HG02870 (cell line): ENCODE data around the gene MICU2.
A peak's percentile ranks its signal among the peaks of the same experiment; 100 is the strongest.

Source experiments
- ATAC-seq: cut with Tn5 transposase; IDR thresholded peaks from one replicate; pipeline ENCODE4 v1.9.1; 2021; ENCODE audit warnings: mild to moderate bottlenecking, moderate library complexity; ENCODE audit not compliant: unreplicated experiment

The MICU2 gene, protein sequence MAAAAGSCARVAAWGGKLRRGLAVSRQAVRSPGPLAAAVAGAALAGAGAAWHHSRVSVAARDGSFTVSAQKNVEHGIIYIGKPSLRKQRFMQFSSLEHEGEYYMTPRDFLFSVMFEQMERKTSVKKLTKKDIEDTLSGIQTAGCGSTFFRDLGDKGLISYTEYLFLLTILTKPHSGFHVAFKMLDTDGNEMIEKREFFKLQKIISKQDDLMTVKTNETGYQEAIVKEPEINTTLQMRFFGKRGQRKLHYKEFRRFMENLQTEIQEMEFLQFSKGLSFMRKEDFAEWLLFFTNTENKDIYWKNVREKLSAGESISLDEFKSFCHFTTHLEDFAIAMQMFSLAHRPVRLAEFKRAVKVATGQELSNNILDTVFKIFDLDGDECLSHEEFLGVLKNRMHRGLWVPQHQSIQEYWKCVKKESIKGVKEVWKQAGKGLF

DNA sequence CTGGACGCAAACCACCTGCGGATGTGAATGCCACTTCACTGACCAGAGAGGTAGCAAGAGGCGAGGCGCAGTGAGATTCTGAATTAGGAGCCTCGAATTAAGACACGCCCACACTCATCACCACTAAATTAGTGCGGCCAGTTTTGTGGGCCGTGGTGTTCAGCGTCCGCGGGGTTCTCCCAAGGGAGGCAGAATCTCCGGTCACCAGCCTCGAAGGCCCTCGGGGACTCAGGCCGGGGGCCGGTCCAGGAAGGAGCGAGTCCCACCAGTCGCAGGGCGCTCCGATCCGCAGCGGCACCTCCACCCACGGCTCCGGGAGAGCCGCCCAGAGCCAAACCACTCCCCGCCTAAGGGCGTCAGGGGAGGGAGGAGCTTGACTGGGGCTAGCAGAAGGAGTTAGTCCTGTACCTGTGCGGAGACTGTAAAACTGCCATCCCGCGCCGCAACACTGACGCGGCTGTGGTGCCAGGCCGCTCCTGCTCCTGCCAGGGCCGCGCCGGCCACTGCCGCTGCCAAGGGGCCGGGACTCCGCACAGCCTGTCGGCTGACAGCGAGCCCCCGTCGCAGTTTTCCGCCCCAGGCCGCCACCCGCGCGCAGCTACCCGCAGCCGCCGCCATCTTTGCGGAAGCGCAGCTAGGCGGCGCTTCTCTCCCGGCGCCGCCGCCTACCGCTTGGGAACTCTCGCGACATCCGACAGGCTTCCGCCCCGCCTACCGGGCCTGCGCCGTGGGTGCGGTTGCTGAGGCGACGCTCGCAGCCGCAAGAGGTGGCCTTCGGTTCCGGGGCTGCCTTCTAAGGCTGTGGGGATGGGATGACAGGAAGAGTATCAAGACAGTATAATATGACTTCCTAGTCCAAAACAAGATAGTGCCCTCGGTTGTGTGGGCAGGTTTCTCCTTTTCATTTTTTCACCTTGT is at the start of gene MICU2:
TSS of gene MICU2 (minus strand) at position 640 of the 918 bp plus-strand sequence. CDS start at position 618, 22 bp downstream.
- peak; percentile 94 for ATAC-seq

DNA sequence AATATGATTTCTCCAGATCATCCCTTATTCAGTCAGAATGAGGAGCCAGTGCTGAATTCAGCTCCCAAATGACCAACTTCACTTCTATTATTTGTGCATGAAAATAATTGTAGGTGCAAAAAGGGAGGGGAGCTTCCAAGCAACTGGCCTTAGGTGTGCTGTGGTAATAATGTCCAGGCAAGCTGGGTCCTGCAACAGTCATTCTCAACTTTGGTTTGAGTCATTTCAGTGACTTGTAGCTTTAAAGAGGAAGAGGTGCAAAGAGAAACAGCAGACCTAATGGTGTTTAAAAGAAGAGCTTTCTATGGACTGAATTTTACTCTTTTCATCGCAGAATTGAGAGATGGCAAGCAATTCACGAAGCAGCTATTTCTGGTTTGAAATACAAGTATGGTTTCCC is 37.7 kb upstream of the MICU2 start:
- ATAC-seq, result peak; percentile 69

DNA sequence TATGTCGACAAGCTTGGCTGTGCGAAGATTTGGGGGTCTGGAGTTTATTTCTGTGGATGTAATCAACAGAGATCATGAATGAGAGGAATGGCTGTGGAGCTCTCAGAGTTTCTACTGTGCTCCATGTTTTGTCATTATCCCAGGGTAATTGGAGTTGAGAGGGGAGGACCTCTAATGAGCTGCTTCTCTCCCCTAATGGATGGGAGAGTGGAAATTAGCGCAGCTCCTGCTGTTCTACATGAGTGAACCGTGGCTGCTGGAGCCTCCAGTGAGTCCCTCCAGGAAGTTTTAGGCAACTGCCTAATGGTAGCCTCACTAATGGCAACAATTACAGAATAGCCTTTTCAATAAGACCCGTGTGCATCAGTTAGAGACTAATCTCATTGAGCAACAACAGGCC is 35.6 kb upstream of the MICU2 start:
- ATAC-seq, result no peak

DNA sequence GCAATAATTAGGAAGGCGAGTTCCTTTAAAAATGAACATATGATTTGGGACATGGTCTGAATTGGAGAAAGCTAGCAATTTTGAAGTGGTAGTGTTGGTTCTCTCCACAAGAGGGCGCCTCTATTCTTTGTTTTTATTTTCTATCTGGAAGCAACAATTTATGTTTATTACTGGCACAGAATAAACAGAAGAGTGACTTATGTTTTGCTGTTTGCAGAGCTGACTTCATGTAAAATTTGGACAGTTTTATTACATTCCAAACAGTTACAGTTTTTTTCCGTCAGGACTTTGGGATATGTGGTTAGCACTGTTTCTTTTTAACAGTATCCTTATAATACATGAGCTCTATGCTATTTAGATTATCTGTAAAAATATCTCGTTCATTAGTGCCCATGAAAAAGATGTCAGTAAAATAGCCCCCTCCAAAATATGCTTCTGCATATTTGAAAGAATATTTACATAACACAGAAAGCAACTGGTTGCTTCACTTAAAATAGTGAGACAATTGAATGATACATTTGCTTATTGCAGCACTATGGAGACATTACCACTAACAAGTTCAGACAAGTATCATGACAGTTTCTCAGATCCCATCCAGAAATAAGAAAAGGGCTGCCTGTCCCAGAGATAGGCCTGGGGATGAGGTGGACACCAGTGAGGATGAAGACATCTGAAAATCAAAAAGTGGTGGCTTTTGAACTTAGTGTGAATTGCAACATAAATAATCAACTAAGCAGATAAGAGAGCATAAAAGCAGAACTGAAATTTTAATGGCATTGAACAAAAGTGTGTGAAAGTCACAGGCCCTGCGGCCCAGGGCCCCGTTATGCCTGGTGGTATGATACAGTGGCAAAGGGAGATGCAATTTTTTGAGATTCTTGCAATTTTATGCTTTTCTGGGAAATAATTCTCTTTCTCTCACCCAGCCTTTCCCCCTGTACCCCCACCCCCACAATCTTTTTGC is 34.6 kb upstream of the MICU2 start:
- no peak for ATAC-seq

DNA sequence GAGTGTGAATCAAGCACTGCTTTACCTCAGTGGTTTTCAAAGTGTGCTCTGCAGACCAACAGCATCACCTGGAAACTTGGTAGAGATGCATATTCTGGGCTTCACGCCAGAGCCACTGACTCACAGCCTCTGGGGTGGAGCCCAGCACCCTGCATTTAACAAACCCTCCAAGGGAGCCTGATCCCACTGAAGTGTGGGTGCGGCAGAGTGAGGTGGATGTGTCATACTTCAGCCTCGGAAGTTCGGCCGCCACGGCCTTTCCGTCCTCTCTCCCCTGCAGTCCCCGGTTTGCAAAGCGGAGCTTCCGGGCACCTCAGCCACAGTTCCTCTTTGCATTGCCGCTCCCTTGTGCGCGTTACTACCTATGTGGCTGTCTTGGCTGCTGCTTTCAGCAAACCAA is 33.3 kb upstream of the MICU2 start:
- ATAC-seq, result no peak

DNA sequence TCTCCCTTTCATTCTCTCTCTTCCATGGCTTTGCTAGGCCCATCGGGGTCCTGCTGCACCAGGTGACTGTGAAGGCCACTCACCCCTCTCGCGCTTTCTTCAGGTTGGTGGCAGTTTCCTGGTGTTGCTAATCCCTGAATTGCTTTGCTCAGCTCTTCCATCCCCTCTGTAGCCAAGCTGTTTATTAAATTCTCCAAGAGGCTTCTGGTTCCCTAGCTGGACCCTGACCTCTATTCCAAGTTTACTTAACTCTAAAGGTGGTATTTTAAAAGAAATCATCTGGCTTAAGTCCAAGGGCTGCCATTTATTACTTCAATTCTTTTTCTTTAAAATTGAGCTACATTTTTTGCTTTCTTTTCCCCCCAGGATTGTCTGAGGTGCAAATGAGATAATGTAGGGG is 32.7 kb upstream of the MICU2 start:
- no peak for ATAC-seq

DNA sequence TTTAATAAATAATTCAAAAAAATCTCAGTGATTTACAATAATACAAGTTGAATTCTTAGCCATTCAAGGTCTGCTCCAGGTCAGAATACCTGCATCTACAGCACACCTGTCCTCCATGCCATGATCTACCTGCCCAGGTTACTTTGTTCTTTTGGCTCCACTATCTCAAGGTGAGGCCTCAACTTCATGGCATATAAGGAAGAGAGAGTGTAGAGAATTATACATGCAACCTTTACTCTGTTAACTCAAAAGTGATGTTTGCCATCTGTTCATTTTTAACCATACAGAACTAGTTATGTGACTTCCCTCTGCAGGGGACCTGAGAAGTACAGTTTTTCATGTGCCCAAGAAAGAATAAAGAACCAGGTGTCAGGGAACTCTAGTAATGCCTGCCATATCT is 28.2 kb upstream of the MICU2 start:
- ATAC-seq, result no peak

DNA sequence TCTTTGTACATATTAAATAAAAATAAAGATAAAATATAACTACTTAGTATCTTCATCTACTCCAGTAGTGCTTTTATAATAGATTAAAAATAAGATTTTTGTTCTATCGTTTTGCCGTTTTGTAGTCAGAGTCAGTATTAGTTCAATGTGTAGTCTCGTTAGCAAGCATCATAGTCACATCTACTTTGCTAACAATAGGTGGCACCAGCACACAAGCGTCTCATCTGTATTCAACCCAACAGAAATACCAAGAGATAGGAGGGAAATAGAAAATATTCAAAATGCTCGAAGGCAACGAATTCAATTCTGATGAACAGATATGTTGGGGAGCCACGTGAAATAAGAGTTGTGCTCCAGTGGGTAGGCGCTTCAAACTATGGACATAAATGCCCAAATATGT is 21.4 kb upstream of the MICU2 start:
- no peak for ATAC-seq

DNA sequence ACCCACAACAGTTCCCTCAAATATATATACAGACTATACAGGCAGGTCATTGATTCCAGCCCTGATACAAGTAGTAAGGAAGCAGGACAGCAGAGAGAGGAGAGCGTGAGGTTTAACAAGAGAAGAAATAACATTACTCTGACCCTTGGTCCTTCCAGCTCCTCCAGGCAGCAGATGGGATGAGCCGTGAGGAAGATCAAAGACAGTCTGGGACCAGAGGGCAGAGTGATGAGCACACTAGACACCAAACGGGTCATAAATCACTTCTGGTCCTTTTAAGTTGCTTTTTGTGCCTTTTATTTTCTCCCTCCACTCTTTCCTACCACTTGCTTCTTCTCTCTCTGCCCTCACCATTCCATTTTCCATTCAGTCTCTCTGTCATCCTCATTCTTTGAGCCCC is 16.9 kb upstream of the MICU2 start:
- no peak for ATAC-seq

DNA sequence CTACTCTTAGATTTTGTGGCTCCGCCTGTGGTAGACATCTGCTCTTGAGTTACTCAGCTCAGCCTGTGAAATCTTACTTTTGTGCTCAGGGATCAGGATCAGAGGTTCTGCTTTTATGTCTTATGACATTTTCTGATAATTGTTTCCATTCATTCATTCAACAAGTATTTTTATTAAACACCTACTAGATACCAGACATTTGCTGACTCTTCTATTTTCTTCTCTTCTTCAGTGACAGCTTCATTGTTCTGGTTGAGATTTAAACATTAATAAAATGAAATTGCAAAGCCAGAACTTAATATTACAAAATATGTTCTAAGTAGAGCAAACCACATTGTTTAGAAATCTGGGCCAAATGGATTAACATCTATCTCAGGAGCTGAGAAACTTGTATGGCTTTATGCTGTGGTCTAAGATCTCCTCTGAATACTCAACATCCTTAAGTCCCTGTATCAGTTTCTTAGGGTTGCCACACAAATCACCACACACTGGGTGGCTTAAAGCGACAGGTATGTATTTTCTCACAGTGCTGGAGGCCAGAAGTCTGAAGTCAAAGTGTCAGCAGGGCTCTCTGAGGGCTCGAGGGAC is 15.8 kb upstream of the MICU2 start:
- no peak for ATAC-seq

DNA sequence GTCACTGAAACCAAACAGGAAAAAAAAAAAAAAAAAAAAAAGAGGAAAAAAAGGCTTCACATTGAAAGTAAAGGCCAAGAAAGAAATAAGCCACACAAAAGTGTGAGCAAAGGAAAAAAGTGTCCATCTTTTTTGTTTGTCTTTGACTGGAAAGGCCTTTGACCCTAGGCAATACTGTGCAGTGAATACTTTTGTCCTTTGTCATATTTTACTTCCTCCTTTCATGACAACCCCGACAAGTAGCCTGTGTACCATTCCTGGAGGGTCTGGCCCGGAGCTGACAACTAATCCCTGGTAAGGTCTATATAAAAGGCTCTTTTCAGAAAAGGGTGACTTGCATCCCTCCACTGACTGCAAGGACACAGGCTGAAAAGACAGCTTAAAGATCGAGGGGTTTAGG is 12.9 kb upstream of the MICU2 start:
- ATAC-seq, result no peak

DNA sequence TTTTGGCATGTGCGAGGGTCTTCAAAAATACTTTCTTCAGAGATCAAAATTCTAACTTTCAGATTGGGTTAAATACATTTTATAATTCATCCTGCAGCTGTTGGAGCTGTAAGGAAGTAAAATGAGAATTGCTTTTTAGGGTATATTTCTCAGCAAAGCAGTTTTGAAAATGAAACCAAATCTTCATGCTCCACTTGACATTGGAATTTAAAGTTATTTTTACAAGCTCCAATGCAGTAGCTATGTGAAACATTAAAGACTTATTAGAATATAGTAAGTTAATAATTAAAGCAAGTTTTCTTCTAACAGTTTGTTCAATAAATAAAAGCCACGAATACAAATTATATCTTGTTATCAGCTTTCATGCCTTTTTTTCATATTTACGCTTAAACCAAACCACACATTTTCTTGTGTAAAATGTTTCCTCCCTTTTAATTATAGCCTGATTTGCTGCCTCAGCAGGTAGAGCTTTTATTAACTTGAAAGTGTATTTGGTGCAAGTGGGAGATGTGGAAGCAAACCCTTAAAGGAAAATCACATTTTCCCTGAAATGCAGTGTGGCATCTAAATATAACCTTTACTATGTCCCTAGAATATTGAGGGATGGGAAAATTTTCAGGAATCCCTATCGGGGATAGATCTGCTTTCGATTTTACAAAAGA is 12.4 kb upstream of the MICU2 start:
- no peak for ATAC-seq

DNA sequence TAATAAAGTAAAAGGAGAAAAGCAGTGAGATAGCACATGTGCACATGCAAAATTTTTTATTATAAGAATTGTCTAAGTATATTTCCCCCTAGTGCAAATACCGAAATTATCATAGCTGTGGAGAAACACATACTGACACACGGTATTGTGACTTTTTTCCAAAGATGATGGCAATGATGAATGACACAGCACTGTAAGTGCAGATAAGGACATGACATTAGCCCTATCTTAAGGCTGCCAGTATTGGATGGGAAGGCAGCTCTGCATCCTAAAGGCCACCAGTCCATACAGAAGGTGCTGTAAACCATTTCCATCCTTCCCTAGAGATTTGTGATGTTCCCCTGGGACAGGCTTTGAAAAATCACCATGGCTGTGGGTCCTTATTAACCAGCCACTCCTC is 11.5 kb upstream of the MICU2 start:
- ATAC-seq, result no peak

DNA sequence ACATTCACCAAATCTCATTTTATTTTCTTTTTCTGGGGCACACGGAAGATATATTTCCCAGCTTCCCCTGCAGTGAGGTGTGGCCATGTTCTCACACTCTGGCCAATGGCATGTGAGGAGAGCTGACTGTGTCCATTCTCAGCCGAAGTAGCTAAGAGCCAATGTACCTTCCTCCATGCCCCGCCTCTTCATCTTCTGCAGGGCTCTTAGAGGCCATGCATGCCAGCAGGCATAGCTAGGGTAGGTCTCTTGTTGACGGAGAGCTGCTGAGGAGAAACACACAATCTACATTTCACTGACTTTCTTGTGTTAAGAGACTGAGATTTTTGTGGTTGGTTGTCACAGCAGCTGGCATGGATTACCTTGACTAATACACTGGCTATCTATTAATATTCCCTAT is 9.8 kb upstream of the MICU2 start:
- no peak for ATAC-seq

DNA sequence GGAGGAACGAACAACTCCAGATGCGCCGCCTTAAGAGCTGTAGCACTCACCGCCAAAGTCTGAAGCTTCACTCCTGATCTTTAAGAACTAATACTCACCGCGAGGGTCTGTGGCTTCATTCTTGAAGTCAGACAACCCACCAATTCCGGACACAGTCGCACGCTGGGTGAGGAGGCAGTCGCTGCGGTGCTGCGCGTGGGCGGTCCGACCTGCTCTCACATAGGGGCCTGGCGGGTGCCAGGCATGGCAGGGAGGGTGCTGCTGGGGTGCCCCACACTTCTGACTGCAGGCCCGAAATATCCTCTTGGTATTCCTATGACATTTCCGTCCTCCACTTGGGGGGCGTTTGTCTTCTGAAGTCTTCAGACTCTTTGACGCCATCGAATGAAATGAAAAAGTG is 7.4 kb upstream of the MICU2 start:
- no peak for ATAC-seq

DNA sequence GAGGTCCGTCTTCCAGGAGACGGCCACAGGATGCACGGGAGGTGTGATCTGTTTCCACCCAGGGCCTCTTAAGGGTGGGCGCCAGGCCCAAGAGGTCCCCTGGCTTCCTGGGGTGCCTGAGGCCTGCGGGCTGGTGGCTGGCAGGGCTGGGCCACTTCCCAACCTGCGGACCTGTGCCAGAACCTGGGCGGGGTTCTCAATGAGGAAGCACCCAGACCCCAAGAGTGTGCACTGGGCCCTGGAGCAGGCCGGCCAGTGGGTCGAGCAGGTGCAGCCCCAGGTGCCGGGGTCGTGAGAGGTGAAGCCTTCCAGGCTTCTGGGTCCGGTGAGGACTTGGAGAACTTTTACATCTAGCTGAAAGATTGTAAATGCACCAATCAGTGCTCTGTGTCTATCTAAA is 6.7 kb upstream of the MICU2 start:
- ATAC-seq, result no peak

DNA sequence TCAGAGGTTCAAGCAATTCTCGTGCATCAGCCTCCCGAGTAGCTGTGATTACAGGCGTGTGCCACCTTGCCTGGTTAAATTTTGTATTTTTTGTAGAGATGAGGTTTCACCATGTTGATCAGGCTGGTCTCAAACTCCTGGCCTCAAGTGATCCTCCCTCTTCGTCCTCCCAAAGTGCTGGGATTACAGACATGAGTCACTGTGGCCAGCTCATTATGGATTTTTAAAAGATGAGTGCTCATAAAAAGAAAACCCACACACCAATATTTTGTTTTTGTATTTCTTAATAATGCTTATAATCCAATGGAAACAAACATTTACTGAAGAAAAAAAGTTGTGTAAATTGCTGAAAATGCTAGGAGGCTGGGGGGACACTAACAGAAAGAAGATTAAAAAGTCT is 5.0 kb upstream of the MICU2 start:
- ATAC-seq, result no peak

DNA sequence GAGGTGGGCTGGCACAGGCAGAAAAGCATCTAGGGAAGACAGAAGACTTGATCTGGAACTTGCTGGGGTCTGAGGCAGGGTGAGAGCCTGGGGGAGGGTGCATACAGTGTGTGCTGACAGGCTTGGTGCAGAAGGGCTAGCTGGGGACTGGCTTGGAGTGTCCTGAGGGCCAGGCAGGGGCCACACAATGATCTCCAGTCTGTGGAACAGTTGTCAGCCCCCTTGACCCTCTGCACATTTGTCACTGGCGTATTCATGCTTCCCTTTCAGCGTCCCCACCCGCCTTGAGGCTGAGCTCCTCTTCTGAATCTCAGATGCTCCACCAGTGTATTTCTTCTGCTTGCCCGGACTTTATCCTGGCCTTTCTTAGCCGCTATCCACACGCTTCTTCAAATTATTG is 2.8 kb upstream of the MICU2 start:
- no peak for ATAC-seq

DNA sequence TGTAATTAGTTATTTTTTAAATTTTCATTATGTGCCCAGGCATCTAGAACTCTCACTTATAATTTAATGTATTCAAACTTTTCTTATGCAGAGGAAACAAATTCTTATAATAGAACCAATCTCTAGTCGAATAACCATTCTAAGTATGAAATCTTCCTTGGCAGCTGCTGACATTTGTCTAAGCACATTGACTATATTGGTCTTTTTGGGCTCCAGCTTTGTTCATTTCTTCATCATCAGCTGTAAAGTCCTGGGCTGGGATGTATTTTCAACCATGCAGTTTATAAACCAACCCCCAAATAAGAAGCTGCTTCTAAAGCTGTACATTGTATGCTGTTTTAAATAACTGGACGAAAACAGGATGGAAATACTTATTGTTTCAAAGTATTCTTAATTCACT is 2.3 kb upstream of the MICU2 start:
- ATAC-seq, result no peak

DNA sequence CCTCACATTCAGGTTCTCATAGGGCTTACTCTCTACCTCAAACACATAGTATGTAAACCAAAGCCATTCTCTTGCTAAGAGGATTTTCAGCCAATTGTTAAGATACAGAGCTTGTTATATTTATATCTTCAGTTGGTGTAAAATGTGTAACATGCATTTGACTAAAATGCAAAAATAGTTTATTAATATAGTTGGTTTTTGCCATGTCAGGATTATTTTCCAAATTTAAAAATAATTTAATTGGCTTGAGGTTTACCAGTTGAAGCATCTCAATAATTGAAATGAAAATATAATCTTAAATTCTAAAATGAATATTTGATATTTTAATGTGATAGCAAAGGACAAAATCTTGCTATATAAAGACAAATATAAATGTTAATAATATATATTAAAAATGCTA is 7.2 kb downstream of the MICU2 start:
- ATAC-seq, result no peak
